GM12891 (cell line): ENCODE data around the gene NEDD9.

Source experiments
- POLR2A ChIP-seq: IDR thresholded peaks from 2 replicates; pipeline ENCODE4 v1.6.1; 2011; ENCODE audit warnings: low read depth, low read length, control low read depth
- POLR2AphosphoS5 ChIP-seq: IDR thresholded peaks from 2 replicates; pipeline ENCODE4 v1.6.1; 2011; ENCODE audit warnings: low read depth, low read length, control low read depth
- TAF1 ChIP-seq: IDR thresholded peaks from 2 replicates; pipeline ENCODE4 v1.6.1; 2011; ENCODE audit warnings: low read depth, low read length, control low read depth

DNA sequence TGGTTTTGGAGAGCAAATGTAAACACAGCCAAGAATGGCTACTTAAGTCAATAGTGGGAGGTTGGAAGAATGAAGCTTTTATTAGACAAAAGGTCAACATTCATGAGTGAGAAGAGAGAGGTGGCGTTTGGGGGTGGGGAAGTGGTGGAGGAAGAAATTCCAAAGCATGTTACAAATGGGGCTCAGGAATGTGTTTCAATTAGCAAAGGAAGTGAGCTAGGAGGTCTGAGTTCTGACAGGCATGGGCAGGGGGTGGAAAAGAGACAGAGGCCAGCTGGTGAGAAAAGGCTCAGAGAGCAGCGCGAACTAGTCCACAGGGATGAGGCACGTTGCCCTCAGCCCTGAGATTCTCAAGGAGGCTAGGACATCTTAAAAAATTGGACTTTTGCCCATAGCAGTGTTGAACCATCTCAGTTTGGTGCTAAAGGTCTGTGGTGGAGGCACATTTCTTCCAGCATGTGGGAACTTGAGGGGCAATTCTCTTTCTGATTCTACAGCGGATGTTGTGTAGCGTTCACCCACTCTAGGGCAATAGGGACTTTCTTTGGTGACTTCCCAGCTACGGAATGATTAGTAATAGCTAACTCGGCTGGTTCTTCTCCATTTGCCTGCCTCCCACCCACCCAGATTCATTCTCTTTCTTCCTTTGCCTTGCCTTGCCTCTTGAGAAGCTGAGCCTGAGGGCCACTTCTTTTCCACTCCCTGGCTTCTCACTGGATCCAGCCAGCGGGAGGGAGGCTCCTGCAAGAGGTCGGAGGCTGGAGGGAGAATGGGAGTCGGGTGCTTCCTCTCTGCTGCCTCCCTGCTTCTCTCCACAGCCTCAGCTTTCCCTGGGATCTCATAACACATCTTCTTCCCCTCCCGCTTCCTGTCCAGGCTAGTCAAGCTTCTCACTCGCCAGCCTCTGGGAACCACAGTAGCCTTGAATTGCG is 45.1 kb upstream of the NEDD9 start:
- TF ChIP-seq TAF1 (peak; percentile 35; the same call in 1 of the 2 replicates), POLR2A (no peak; the same call in 1 of the 2 replicates), POLR2AphosphoS5 (0 out of 2 replicates have a peak, but pooled peaks have one; percentile 14)
